ENCODE data around the gene SYNDIG1. TPM values are rescaled to one million over a fixed set of nuclear protein-coding genes. Genes with fewer than 3 reads are reported as not detected.
A peak's percentile ranks its signal among the peaks of the same experiment; 100 is the strongest.

The SYNDIG1 gene
- total RNA-seq, 1 experiment from 2014 or later, result not detected

GRCh38 chr20:24663496-24663895 is 194.1 kb downstream of the SYNDIG1 start:
- Histone ChIP-seq H3K9me2 (replicated peaks; ENCODE audit: low read length) (no peaks in the 10 kb centered on the region), H3K27ac (ENCODE audit: low read length) (no peak overlapping the region), H3K36me3 (ENCODE audit: low read depth, low read length) (no peaks in the 10 kb centered on the region), H3K79me2 (ENCODE audit: low read length) (no peaks in the 10 kb centered on the region), H3K9ac (ENCODE audit: low read length) (no peak overlapping the region), H3K9me3 (ENCODE audit: low read length) (no peaks in the 10 kb centered on the region), H2AFZ (ENCODE audit: low read length) (no peak overlapping the region), H3K4me1 (ENCODE audit: insufficient read depth, low read length) (peaks cover 14% of the 10 kb centered on the region), H3K27me3 (ENCODE audit: low read length) (no peaks in the 10 kb centered on the region), H3K4me2 (ENCODE audit: low read length) (no peak overlapping the region), H4K20me1 (ENCODE audit: low read length) (no peaks in the 10 kb centered on the region), H3F3A (ENCODE audit: low read length, unreplicated experiment) (no peaks in the 10 kb centered on the region), H3K4me3 (ENCODE audit: low read length) (no peak overlapping the region)
- no TSS peak for BruUV-seq (replicated peaks)
- POLR2A ChIA-PET (ENCODE audit: unreplicated experiment), result no interaction called here
- DNase-seq (no peak), ATAC-seq (no peak)
- TF ChIP-seq CTCF (conservative IDR thresholded peaks at IDR 0.05; ENCODE audit: low read depth, low read length) (no peak), EZH2 (IDR thresholded peaks at IDR 0.05; ENCODE audit: low read length, unreplicated experiment) (no peak), EZH2phosphoT487 (IDR thresholded peaks at IDR 0.05; ENCODE audit: borderline replicate concordance, low read length) (no peak)
- intact Hi-C loops (cut with micrococcal nuclease), result no loop called here
- CTCF ChIA-PET, result no interaction called here

- Histone ChIP-seq H3K79me2 (ENCODE audit: low read length) (no peaks in the 10 kb centered on the region), H3K4me1 (ENCODE audit: insufficient read depth, low read length) (peaks cover 14% of the 10 kb centered on the region), H4K20me1 (ENCODE audit: low read length) (no peaks in the 10 kb centered on the region), H3K27me3 (ENCODE audit: low read length) (no peaks in the 10 kb centered on the region), H3K27ac (ENCODE audit: low read length) (no peak overlapping the region), H3K9me3 (ENCODE audit: low read length) (no peaks in the 10 kb centered on the region), H3K9me2 (replicated peaks; ENCODE audit: low read length) (no peaks in the 10 kb centered on the region), H3K4me2 (ENCODE audit: low read length) (peak overlapping the region; percentile 20; the same call in 1 of the 2 replicates), H3K9ac (ENCODE audit: low read length) (no peak overlapping the region), H3K4me3 (ENCODE audit: low read length) (no peak overlapping the region), H3F3A (ENCODE audit: low read length, unreplicated experiment) (no peaks in the 10 kb centered on the region), H2AFZ (ENCODE audit: low read length) (no peak overlapping the region), H3K36me3 (ENCODE audit: low read depth, low read length) (no peaks in the 10 kb centered on the region)
- intact Hi-C loops (cut with micrococcal nuclease), result no loop called here
- TF ChIP-seq EZH2phosphoT487 (IDR thresholded peaks at IDR 0.05; ENCODE audit: borderline replicate concordance, low read length) (no peak), EZH2 (IDR thresholded peaks at IDR 0.05; ENCODE audit: low read length, unreplicated experiment) (no peak), CTCF (conservative IDR thresholded peaks at IDR 0.05; ENCODE audit: low read depth, low read length) (no peak)
- ATAC-seq, result no peak
- BruUV-seq (replicated peaks), result no TSS peak
- peak; percentile 56 for DNase-seq
- POLR2A ChIA-PET (ENCODE audit: unreplicated experiment), result no interaction called here
- CTCF ChIA-PET, result no interaction called here
Measured at GRCh38 chr20:24664266-24664986, 195.0 kb downstream of the SYNDIG1 start.

GRCh38 chr20:24665196-24665595 is 195.8 kb downstream of the SYNDIG1 start:
- no TSS peak for BruUV-seq (replicated peaks)
- Histone ChIP-seq H3K27me3 (ENCODE audit: low read length) (no peaks in the 10 kb centered on the region), H4K20me1 (ENCODE audit: low read length) (no peaks in the 10 kb centered on the region), H3K4me1 (ENCODE audit: insufficient read depth, low read length) (peaks cover 14% of the 10 kb centered on the region), H3K79me2 (ENCODE audit: low read length) (no peaks in the 10 kb centered on the region), H3K9me2 (replicated peaks; ENCODE audit: low read length) (no peaks in the 10 kb centered on the region), H3K9ac (ENCODE audit: low read length) (no peak overlapping the region), H3K4me3 (ENCODE audit: low read length) (no peak overlapping the region), H3K4me2 (ENCODE audit: low read length) (peak overlapping the region; percentile 20; the same call in 1 of the 2 replicates), H3F3A (ENCODE audit: low read length, unreplicated experiment) (no peaks in the 10 kb centered on the region), H3K36me3 (ENCODE audit: low read depth, low read length) (no peaks in the 10 kb centered on the region), H3K9me3 (ENCODE audit: low read length) (no peaks in the 10 kb centered on the region), H2AFZ (ENCODE audit: low read length) (no peak overlapping the region), H3K27ac (ENCODE audit: low read length) (no peak overlapping the region)
- DNase-seq, result no peak
- TF ChIP-seq EZH2 (IDR thresholded peaks at IDR 0.05; ENCODE audit: low read length, unreplicated experiment), result no peak
- no peak for TF ChIP-seq EZH2phosphoT487 (IDR thresholded peaks at IDR 0.05; ENCODE audit: borderline replicate concordance, low read length)
- TF ChIP-seq CTCF (conservative IDR thresholded peaks at IDR 0.05; ENCODE audit: low read depth, low read length), result no peak
- POLR2A ChIA-PET (ENCODE audit: unreplicated experiment), result no interaction called here
- intact Hi-C loops (cut with micrococcal nuclease), result no loop called here
- CTCF ChIA-PET, result no interaction called here
- no peak for ATAC-seq

All from PC-3 (cell line).